CD4-positive, alpha-beta T cell treated with Interleukin-15 for 1 hour (primary cell): ENCODE measurements around the gene PYHIN1.

Experiments used
- DNase-seq: peaks from one replicate; pipeline ENCODE4 v3.0.0-alpha.2; 2020

The PYHIN1 gene

DNA sequence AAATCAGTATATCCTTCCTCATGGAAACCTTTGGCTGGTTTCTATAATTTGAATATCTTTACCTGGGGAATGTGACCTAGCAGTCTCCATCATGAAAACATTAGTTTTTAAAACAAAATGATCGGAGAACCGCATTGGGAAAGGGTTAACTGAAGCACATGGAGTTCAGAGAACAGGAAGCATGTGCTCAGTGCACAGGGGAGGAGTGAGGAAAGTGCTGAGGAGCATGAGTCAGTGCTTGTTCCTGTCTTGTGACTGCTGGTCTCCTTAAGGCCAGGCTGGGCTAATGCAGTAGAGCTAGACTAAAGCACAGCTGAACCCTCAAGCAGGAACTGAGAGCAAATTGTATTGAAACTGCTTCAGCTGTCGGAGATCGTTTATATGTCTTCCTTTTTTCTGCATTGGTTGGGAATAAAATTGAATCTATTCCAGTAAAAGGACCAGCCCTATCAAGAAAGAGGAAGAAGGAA, 84.1 kb downstream of the PYHIN1 start:
- DNase-seq = peak; percentile 80

DNA sequence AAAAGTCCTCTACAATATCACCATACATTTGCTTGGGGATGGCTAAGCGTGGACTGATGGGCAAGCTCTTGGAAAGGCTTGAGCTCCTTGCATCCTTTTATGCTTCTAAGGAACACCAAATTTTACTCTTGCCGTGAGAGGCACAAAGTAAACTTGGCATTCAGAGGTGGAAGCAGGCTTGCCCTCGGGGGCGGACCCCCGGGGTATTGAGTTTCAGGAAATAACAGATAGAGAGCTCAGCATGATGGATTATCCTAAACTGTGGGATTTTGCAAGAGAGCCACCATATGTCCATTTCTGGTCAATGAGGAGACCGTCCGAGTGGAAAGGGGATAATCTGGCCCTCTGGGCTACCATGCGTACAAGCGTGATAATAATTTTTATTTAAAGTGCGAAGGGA, 92.4 kb downstream of the PYHIN1 start:
- no peak for DNase-seq

DNA sequence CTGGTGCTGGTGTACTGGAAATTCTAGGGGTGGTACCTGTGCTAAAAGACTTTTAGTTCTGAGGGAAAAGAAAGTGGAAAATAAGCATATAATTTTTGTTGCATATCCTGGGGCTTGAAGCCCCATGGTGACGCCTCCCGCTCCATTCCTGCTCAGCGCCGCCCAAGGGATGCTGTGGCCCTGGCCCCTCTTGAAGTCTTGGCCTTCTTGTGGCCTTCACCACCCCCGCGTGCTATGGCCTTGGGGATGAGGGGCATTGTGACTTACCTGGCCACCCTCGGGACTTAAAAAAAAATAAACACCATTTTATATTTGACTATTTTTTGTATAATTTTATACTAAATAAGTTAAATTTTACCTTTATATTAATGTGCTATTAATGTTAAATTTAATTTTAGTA, 93.7 kb downstream of the PYHIN1 start:
- DNase-seq = no peak
